HK-2 (cell line): Measurements from ENCODE around the gene METRN.

Experiments
- DNase-seq: peaks from one replicate; pipeline ENCODE4 v3.0.0-alpha.2; 2018; ENCODE audit not compliant: unreplicated experiment

METRN gene

GRCh38 chr16:723695-724094 is 8.8 kb downstream of the METRN start:
- DNase-seq = no peak

GRCh38 chr16:724188-725040 is 9.5 kb downstream of the METRN start:
- no peak for DNase-seq

- DNase-seq = no peak
Measured at GRCh38 chr16:725041-725376, 10.1 kb downstream of the METRN start.

- DNase-seq = no peak
Measured at GRCh38 chr16:725463-726187, 10.7 kb downstream of the METRN start.

- no peak for DNase-seq
Measured at GRCh38 chr16:726188-726437, 11.2 kb downstream of the METRN start.

- DNase-seq = peak; percentile 46
Measured at GRCh38 chr16:726438-727290, 11.7 kb downstream of the METRN start, which contains the start of the genes CCDC78 and HAGHL. TSS of gene CCDC78 (minus strand) at chr16:726443. CDS start at chr16:726367, 76 bp downstream. TSS of gene HAGHL (plus strand) at chr16:727106. CDS start at chr16:727510, 404 bp downstream.

GRCh38 chr16:727291-727977 is 12.5 kb downstream of the METRN start:
- DNase-seq = no peak

GRCh38 chr16:728131-728889 is 13.4 kb downstream of the METRN start:
- peak; percentile 82 for DNase-seq

GRCh38 chr16:728890-729744 is 14.2 kb downstream of the METRN start:
- DNase-seq = no peak

GRCh38 chr16:729768-730665 is 15.1 kb downstream of the METRN start:
- no peak for DNase-seq

GRCh38 chr16:730666-731509 is 16.0 kb downstream of the METRN start:
- DNase-seq = no peak

- DNase-seq = no peak
Measured at GRCh38 chr16:732332-732731, 17.4 kb downstream of the METRN start.

GRCh38 chr16:732936-733335 is 18.0 kb downstream of the METRN start:
- DNase-seq = no peak

GRCh38 chr16:733382-734207 is 18.7 kb downstream of the METRN start:
- DNase-seq = no peak

GRCh38 chr16:734208-734980 is 19.5 kb downstream of the METRN start:
- no peak for DNase-seq
